NOMO-1 treated with dmso at 0.1 percent for 144 hours (cell line): ENCODE measurements around the gene NAV1.
"Not testable (repeated sequence)": the region's sequence is repeated elsewhere in the genome, so short reads cannot be mapped to it uniquely, and the experiment has no call there.

ENCODE experiments used
- DNase-seq: peaks from one replicate; lab custom pipeline; 2025; ENCODE audit not compliant: unreplicated experiment; lab: John Stamatoyannopoulos, UW

NAV1 gene

GRCh38 chr1:201545851-201546492 is 7.0 kb downstream of the NAV1 start:
- no peak for DNase-seq

DNA sequence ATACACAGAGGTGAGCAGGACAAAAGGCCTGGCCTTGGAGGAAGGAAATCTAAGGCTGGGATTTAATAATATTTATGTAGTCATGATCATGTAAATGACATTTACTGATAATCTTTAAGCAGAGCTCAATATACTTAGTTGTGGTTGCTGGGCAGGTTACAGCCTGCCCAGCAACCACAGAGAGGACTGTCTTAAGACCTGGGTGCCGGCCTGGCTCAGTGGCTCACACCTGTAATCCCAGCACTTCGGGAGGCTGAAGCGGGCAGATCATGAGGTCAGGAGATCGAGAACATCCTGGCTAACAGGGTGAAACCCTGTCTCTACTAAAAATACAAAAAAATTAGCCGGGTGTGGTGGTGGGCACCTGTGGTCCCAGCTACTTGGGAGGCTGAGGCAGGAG is 10.6 kb downstream of the NAV1 start:
- not testable (repeated sequence) for DNase-seq

DNA sequence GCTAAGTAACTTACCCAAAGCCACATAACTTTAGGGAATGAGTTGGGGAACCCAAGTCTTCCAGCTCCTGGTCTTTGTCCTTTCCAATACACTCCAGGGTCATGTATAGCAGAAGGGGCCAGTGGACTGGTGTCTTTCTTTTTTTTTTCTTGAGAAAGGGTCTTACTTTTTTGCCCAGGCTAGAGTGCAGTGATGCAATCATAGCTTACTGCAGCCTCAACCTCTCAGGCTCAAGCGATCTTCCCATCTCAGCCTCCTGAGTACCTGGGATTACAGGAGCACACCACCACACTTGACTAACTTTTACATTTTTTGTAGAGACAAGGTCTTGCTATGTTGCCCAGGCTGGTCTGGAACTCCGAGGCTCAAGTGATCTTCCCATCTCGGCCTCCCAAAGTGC is 12.2 kb downstream of the NAV1 start:
- no peak for DNase-seq

DNA sequence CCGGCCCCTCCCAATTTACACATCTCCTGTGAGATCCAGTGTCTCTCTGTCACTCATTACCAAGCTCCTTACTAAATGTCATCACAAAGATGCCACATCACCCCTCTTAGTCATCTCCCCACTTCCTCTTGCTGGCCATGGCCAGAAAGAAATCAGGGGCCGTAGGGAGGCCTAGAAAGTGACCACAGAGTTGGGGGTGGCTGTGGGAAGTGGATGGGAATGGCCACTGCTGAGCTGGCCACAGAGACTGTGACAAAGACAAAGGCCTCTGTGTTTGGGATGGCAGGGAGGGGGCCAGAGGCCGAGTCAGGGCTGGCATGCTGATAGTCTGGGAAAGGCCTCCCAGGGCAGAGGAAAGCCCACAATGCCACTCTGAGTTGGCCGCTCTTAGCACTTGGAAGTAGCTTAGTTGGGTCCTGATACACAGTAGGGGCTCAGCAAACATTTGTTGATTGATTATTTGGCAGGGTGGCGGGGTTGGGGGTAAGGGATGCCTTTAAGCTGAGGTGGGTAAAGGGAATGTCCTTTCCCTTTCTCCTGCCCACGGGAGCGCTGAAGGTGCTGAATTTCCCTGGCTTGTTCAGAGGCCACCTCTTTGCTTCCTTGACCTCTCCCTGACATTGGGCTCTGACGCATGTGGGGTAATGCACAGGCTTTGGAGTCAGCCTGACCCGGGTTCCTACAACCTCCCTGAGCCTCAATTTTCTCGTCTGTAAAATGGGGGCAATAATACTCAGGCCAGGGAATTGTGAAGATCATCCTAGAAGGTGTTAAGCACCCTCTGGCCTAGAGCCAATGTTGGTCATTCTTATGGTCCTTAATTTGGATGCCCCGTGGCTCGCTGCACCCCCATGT is 13.2 kb downstream of the NAV1 start:
- DNase-seq: peak; percentile 49

DNA sequence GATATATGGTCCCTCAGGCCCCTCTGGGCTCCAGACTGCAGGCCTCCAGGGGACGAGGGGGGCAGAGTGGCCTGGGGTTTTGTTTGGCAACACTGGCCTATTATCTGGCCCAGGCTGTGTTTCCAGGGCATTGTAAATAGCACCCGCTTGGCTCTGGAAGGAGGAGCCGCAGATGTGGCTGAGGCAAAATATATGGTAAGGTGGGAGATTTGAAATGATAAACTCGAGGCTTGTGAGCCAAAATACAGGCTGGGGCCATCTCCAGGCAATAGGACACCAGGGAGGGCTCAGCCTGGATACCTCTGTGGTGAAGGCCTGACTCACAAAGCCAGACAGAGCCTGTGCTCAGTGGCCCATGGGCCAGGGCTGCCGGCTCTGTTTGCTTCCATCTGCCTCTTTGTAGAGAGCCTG is 14.0 kb downstream of the NAV1 start:
- DNase-seq: no peak

DNA sequence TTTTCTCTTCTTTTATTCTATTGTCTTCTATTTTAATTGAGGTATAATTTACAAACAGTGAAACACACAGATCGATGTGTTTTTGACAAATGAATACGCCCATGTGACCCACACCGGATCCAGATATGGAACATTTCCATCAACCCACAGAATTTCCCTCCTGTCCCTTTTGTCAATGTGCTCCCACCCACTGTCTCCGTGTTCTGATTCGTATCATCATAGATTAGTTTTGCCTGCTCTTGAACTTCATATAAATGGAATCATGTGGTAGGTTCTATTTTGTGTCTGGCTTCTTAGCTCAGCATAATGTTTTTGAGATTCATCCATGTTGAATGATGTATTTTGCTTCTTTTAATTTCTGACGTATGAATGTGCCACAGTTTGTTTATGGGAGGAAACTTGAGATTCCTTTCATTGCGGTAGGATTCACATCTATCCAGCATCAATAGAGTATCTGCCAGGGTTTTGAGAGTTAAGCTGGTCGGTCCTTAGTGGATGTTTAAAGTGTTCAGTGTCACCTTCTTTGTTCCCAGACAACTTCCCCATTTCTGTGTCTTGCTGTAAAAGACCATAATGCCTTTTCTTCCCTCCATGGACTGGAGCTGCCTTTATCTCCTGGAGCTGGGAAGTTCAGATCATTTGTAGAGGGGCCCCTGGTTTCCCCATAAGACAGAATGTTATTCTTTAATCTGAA is 14.7 kb downstream of the NAV1 start:
- DNase-seq: no peak

GRCh38 chr1:201554190-201554600 is 15.3 kb downstream of the NAV1 start:
- DNase-seq: no peak

GRCh38 chr1:201554789-201555592 is 16.1 kb downstream of the NAV1 start:
- DNase-seq: no peak

DNA sequence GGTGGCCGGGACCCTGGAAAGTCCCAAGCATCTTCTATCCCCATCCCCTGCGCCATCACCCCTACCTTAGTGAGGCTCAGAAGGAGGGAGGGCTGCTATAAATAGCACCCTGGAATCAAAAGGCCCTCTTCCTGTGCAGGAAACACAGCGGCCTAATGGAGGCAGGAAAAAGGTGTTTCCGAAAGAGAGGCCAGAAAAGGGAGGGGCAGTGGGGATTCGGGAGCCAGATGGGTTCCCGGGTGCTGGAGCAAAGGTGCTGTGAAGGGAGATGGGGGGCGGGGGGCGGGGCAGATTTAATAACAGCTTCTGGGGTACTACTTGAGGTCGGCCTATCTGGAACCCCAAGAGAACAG is 16.6 kb downstream of the NAV1 start:
- DNase-seq: no peak

- no peak for DNase-seq
These were observed 18.1 kb downstream of the NAV1 start for GRCh38 chr1:201556841-201557571.

DNA sequence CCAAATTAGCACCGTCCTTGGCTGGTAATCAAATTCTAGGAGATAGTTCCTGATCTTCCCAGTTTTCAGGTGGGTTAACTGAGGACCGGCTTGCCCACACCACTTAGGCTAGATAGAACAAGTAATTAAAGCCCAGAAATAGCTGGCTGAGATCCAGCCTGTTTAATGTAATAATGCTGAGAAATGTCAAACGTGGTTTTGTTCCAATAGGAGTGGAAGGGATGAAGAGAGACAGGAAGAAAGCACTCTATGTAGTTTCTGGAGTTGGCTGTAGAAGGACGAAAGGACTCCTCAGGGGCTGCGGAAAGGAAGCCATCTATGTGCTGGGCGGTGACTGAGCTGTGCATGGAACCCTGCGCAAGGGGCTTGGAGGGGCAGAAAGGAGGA is 18.6 kb downstream of the NAV1 start:
- DNase-seq: no peak

DNA sequence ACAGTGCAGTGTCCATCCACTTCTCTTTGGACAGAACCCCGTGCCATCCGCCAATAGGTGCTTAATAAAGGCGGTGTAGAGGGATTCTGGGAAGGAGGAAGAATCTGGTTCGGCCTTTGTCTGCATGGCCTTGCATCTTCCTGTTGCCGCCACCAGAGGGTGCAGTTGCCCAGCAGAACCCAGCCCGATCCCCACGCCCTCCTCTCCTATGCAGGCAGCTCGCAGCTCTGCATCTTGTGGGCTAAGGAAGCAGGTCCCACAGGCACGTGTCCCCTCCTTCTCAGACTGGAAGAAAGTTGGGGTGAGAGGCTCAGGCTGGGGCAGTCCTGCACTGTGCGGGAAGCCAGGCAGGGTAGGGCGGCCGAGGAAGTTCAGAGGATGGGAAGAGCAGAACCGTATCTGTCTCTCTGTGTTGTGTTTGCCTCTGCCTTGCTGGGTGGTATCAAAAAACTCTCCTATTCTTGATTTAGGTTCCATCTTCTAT is 20.8 kb downstream of the NAV1 start:
- peak; percentile 77 for DNase-seq

- DNase-seq: no peak
These were observed 21.6 kb downstream of the NAV1 start for GRCh38 chr1:201560328-201561194.

DNA sequence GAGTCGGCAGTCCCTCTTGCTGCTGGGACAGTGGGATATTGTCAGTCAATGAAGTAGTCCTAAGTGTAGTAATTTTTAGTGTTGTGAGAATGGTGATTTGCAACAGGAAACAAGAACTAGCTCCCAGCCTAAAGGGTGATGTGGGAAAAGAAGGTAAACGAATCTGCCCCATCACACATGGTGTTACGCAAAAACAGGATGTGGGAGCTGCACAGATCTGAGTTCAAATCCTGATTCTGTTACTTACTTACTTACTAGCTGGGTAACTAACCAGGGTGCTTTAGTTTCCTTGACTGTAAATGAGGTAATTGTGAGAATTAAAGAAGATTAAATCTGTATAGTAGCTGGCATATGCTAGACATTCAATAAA is 22.3 kb downstream of the NAV1 start:
- no peak for DNase-seq

GRCh38 chr1:201561601-201562000 is 22.7 kb downstream of the NAV1 start:
- DNase-seq: no peak

DNA sequence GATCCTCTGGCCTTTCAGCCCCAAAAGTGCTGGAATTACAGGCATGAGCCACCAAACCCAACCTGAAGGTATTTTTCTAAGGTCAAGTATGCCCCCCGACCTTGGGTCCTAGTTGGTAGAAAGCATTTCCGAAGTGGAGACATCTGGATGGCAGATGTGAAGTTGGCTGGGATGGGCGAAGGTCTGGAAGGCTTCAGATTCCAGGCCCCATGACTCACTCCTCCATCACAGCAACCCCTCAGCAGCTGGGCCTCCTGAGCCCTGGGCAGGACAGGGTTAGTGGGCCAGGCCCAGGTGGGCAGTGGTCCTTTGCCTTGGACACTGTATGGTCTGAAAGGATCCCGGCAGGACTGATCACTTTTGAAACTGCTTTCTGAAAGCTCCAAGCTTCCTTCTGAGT is 23.3 kb downstream of the NAV1 start:
- no peak for DNase-seq

DNA sequence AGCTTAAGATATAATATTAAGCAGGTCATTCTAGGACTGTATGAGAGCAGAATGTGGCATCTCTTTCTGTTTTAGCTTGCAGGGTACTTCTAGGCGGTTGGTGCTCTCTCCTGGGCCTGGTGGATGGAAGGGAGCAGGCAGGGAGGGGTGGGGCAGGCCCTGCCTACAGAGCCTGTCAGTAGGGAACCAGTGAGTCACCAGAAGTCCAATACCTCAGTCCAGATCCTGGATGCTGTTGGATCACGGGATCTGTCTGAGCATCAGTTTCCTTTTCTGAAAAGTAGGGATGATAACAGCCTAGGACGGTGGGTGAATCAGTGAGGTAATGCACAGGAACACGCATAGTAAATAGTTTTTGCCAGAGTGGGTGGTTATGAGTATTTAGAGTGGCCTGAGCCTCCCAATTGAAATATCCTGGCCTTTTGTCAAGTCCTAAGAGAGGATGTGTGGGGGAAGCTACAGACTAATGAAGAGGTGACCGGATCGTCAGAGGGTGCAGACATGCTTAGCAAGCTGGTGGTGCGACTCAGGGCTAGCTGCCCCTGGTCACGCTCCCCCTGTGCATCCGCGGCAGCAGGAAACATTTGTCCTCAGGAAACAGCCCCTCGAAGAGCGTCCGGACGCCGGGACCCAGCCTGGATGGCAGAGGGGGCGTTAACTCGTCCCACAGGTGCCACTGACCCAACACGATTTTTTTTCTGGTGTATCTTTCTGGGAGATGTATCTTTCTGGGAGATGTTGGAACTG is 23.9 kb downstream of the NAV1 start:
- DNase-seq: no peak

GRCh38 chr1:201563406-201563780 is 24.5 kb downstream of the NAV1 start:
- no peak for DNase-seq

DNA sequence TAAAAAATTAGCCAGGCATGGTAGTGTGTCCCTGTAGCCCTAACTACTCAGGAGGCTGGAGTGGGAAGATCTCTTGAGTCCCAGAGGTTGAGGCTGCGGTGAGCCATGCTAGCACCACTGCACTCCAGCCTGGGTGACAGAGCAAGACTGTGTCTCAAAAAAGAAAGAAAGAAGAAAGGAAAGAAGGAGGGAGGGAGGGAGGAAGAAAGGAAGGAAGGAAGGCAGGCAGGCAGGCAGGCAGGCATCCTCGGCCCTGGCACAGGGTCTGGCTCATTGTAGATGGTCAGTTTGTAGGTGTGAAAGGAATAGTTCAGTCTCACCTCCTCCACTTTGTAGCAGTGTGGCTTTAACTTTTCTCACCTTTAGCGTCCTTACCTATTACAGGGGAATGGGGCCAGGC is 25.0 kb downstream of the NAV1 start:
- DNase-seq: no peak
